Chondrocyte (in vitro differentiated cells): Measurements from ENCODE around the gene RGCC. TPM values are rescaled to one million over a fixed set of nuclear protein-coding genes. Genes with fewer than 3 reads are reported as not detected.
A peak's percentile ranks its signal among the peaks of the same experiment; 100 is the strongest.

ENCODE experiments used
- DNase-seq: peaks from one replicate; pipeline ENCODE4 v3.0.0; 2021; ENCODE audit warnings: mixed read lengths, low spot score
- H3K27ac Mint-ChIP-seq: one replicate; pipeline ENCODE4 v1.8.0; 2021; ENCODE audit warnings: mild to moderate bottlenecking, moderate library complexity, mixed read lengths; ENCODE audit not compliant: unreplicated experiment
- H3K27me3 Mint-ChIP-seq: 2 replicates; pipeline ENCODE4 v1.8.0; 2021; ENCODE audit warnings: low read depth, mixed read lengths
- H3K36me3 Mint-ChIP-seq: 2 replicates; pipeline ENCODE4 v1.8.0; 2021; ENCODE audit warnings: low read depth, mixed read lengths
- H3K4me1 Mint-ChIP-seq: 2 replicates; pipeline ENCODE4 v1.8.0; 2021; ENCODE audit warnings: low read depth, mild to moderate bottlenecking, mixed read lengths
- H3K4me3 Mint-ChIP-seq: one replicate; pipeline ENCODE4 v1.8.0; 2021; ENCODE audit warnings: mild to moderate bottlenecking, moderate library complexity, mixed read lengths; ENCODE audit not compliant: unreplicated experiment
- H3K9me3 Mint-ChIP-seq: 2 replicates; pipeline ENCODE4 v1.8.0; 2021; ENCODE audit warnings: low read depth, mixed read lengths
- CTCF ChIP-seq: fragments of 200-600 bp; sonication (generic); IDR thresholded peaks from 2 replicates; pipeline ENCODE4 v1.5.0; 2021; ENCODE audit warnings: antibody characterized with exemption, mild to moderate bottlenecking, moderate library complexity
- total RNA-seq: library from RNA; stranded (reverse); gene quantifications from 3 replicates; pipeline ENCODE4 v1.2.1, GENCODE V29; 2021

Gene RGCC
- total RNA-seq, 1 donor from 2014 or later: not detected

- H3K27me3 Mint-ChIP-seq: peaks cover 35% of the 10 kb centered on the region
- DNase-seq: no peak
These were observed 1.5 kb downstream of the RGCC start for GRCh38 chr13:41458761-41459431.

GRCh38 chr13:41459432-41460073 lies 2.2 kb downstream of the RGCC start:
- H3K4me3 Mint-ChIP-seq: no peak overlapping the region

More at GRCh38 chr13:41458761-41459431, 1.5 kb downstream of the RGCC start:
- H3K4me3 Mint-ChIP-seq: peak overlapping the region; percentile 59
- peak; percentile 76 for TF ChIP-seq CTCF
- H3K36me3 Mint-ChIP-seq: no peaks in the 10 kb centered on the region
- peaks cover 4% of the 10 kb centered on the region for H3K4me1 Mint-ChIP-seq
- H3K27ac Mint-ChIP-seq: no peak overlapping the region
- no peaks in the 10 kb centered on the region for H3K9me3 Mint-ChIP-seq

GRCh38 chr13:41460074-41460465 lies 2.7 kb downstream of the RGCC start:
- peaks cover 35% of the 10 kb centered on the region for H3K27me3 Mint-ChIP-seq
- no peaks in the 10 kb centered on the region for H3K36me3 Mint-ChIP-seq
- no peak for DNase-seq
- no peaks in the 10 kb centered on the region for H3K9me3 Mint-ChIP-seq
- H3K27ac Mint-ChIP-seq: no peak overlapping the region
- H3K4me3 Mint-ChIP-seq: no peak overlapping the region
- no peak for TF ChIP-seq CTCF
- H3K4me1 Mint-ChIP-seq: peaks cover 4% of the 10 kb centered on the region

More at GRCh38 chr13:41459432-41460073, 2.2 kb downstream of the RGCC start:
- no peaks in the 10 kb centered on the region for H3K9me3 Mint-ChIP-seq
- peaks cover 4% of the 10 kb centered on the region for H3K4me1 Mint-ChIP-seq
- peaks cover 35% of the 10 kb centered on the region for H3K27me3 Mint-ChIP-seq
- H3K27ac Mint-ChIP-seq: no peak overlapping the region
- no peaks in the 10 kb centered on the region for H3K36me3 Mint-ChIP-seq
- no peak for TF ChIP-seq CTCF
- no peak for DNase-seq

GRCh38 chr13:41460930-41461329 lies 3.6 kb downstream of the RGCC start:
- H3K27ac Mint-ChIP-seq: no peak overlapping the region
- peaks cover 4% of the 10 kb centered on the region for H3K4me1 Mint-ChIP-seq
- no peak overlapping the region for H3K4me3 Mint-ChIP-seq
- DNase-seq: no peak
- H3K9me3 Mint-ChIP-seq: no peaks in the 10 kb centered on the region
- peaks cover 26% of the 10 kb centered on the region for H3K27me3 Mint-ChIP-seq
- H3K36me3 Mint-ChIP-seq: no peaks in the 10 kb centered on the region
- no peak for TF ChIP-seq CTCF

GRCh38 chr13:41461527-41462139 lies 4.3 kb downstream of the RGCC start:
- no peak for DNase-seq
- no peaks in the 10 kb centered on the region for H3K36me3 Mint-ChIP-seq
- H3K27ac Mint-ChIP-seq: no peak overlapping the region
- no peak overlapping the region for H3K4me3 Mint-ChIP-seq
- no peaks in the 10 kb centered on the region for H3K9me3 Mint-ChIP-seq
- peaks cover 20% of the 10 kb centered on the region for H3K27me3 Mint-ChIP-seq
- no peak for TF ChIP-seq CTCF
- peaks cover 4% of the 10 kb centered on the region for H3K4me1 Mint-ChIP-seq
